HG02642 (cell line): ENCODE results near the gene ZNF280B.
"Not testable (repeated sequence)": the region's sequence is repeated elsewhere in the genome, so short reads cannot be mapped to it uniquely, and the experiment has no call there.

ENCODE experiments used
- ATAC-seq: cut with Tn5 transposase; IDR thresholded peaks from one replicate; pipeline ENCODE4 v1.9.1; 2021; ENCODE audit warnings: mild to moderate bottlenecking; ENCODE audit not compliant: unreplicated experiment, poor library complexity

ZNF280B gene

DNA sequence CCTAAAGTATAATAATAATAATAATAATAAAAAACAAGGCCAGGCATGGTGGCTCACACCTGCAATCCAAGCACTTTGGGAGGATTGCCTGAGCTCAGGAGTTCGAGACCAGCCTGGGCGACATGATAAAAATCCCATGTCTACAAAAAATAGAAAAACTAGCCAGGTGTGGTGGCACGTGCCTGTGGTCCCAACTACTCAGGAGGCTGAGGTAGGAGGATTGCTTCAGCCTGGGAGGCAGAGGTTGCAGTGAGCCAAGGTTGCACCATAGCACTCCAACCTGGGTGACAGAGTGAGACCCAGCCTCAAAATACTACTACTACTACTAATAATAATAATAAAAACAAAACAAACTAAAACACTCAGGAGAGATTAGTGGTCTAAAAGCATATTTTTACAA lies 27.1 kb upstream of the ZNF280B start:
- ATAC-seq, result no peak

DNA sequence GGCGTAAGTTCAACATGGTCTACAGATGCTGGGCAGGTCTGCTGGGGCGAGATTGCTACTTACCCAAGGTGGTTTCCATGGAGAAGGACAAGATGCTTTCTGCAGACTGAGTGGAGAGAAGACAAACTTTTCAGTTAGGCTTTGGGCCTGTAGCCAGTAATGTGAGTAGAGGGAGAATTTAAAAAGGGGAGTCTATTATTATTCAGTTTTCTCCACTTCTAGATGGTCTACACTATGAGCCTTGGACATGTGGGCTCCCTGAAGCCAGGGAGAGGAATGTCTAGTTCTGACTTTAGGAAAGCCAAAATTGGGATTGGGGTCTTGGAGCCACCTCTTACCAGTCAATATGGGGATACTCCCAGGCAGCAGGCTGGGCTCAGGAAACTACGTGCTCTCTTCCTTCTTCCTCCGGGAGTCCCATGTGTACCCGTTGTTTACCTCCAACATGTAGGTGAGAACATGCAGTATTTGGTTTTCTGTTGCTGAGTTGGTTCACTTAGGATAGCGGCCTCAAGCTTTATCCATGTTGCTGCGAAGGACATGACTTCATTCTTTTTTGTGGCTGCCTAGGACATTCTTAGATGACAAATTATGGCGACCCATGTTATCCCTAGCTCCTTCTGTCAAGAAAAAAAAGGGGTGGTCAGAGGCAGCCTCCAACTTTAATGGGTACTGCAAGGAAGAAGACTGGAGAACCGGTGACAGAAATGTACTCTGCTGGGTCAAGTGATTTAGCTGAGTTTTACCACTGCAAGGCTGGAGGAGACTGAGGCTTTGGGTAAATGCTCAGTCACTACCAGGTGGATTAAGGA lies 26.3 kb upstream of the ZNF280B start:
- ATAC-seq, result no peak

DNA sequence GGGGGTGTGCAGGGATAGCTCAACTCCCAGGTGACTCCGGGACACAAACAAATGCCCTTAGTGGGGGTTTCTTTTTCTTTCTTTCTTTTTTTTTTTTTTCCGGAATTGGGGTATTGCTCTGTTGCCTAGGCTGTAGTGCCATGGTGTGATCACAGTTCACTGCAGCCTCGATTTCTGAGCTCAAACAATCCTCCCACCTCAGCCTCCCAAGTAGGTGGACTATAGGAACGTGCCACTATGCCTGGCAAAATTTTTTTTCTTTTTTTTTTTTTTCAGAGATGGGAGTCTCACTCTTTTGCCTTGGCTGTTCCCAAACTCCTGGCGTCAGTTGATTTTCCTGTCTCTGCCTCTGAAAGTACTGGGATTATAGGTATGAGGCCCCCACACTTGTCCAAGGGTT lies 25.3 kb upstream of the ZNF280B start:
- ATAC-seq, result no peak

DNA sequence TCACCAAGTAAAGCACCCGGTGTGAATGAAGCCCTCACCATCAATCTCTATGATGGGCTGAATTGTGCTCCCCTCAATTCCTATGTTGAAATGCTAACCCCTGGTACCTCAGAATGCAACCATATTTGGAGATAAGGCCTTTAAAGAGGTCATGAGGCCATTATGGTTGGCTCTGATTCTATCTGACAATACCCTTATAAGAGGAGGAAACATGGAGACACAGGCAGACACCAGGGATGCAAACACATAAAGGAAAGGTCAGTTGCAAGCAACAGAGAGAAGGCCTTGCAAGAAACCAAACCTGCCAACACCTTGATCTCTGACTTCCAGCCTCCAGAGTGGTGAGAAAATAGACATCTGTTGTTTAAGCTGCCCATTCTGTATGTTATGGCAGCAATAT lies 24.9 kb upstream of the ZNF280B start:
- ATAC-seq, result no peak

DNA sequence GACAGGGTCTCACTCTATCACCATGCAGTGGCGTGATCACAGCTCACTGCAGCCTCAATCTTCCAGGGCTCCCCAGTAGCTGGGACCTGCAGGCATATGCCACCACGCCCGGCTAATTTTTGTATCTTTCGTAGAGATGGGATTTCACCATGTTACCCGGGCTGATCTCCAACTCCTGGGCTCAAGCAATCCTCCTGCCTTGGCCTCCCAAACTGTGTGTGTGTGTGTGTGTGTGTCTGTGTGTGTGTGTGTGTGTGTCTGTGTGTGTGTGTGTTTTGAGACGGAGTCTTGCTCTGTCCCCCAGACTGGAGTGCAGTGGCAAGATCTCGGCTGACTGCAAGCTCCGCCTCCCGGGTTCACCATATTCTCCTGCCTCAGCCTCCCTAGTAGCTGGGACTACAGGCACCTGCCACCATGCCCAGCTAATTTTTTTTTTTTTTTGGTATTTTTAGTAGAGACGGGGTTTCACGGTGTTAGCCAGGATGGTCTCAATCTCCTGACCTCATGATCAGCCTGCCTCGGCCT lies 24.1 kb upstream of the ZNF280B start:
- ATAC-seq, result not testable (repeated sequence)

DNA sequence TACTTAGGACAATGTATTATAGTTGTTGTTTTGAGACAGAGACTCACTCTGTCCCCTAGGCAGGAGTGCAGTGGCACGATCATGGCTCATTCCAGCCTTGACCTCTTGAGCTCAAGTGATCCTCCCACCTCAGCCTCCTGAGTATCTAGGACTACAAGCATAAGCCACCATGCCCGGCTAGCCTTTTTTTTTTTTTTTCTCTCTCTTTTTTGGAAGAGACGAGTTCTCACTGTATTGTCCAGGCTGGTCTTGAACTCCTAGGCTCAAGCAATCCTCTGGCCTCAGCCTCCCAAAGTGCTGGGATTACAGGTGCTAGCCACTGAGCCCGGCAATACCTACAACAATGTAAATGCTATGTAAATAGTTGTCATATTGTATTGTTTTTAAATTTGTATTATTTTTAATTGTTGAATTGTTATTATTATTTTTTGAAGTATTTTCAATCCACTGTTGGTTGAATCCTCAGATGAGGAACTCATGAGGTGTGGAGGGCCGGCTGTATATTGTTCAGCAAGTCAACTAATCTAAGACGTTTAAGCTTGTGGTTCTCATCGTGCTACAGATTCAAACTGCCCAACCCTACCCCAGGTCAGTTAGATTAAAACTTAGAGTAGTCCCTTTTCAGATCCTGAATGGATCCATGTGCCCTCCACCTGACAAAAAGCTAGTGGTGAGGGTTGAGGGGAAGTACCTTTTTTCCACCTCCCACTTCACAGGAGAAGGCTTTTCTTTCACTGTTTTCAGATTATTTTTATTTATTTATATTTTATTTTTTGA lies 23.4 kb upstream of the ZNF280B start:
- no peak for ATAC-seq

DNA sequence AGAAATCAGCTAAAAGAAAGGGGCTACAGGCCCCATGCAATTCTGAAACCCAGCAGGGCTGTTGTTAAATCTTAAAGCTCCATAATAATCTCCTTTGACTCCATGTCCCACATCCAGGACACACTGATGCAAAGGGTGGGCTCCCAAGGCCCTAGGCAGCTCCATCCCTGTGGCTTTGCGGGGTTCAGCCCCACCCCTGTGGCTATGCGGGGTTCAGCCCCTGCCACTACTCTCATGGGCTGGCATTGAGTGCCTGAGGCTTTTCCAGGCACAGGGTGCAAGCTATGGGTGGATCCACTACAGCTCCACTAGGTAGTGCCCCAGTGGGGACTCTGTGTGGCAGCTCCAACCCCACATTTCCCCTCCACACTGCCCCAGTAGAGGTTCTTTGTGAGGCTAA lies 20.2 kb upstream of the ZNF280B start:
- no peak for ATAC-seq

DNA sequence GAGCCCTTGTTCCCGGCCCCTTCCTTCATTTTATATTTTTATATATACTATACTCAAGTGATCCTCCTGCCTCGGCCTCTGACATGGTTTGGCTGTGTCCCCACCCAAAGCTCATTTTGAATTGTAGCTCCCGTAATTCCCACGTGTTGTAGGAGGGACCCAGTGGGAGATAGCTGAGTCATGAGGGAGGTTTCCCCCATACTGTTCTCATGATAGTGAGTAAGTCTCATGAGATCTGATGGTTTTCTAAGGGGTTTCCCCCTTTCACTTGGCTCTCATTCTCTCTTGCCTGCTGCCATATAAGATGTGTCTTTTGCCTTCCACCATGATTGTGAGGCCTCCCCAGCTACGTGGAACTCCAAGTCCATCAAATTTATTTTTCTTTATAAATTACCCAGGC lies 18.8 kb upstream of the ZNF280B start:
- ATAC-seq, result no peak

DNA sequence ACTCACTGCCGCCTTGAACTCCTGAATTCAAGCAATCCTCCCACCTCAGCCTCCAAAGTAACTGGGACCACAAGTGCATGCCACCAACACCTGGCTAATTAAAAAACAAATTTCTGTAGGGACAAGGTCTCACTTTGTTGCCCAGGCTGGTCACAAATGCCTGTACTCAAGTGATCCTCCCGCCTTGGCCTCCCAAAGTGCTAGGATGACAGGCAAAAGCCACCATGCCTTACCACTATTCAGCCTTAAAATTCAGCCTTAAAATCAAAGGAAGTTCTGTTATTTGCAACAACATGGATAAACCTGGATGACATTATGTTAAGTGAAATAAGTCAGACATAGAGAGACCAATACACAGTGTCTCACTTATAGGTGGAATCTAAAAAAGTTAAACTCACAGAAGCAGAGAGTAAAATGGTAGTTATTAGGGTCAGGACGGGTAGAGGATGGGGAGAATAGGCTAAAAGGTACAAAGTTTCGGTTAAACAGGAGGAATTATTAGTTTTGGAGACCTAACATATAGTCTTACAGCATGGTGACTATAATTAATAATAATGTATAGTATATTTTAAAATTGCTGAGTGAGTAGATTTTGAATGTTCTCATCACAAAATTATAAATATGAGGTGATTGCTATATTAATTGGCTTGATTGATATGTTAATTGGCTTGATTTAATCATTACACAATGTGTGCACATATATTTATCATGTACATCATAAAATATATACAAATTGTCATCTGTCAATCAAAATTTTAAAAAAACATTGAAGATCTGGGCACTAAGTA lies 17.8 kb upstream of the ZNF280B start:
- no peak for ATAC-seq

DNA sequence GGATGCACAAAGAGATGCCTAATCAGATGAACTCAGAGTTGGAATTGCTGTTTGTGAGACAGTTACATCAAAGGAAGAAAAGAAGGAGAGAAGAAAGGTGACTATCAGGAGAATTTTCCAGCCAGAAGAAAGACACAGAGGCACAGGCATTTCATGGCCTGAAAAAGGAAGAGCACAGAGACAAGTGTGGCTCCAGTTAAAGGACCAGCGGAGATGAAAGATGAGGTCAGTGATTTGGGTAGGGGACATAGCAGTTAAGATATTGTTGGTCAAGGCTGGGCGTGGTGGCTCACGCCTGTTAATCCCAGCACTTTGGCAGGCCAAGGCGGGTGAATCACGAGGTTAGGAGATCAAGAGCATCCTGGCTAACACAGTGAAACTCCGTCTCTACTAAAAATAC lies 15.0 kb upstream of the ZNF280B start:
- no peak for ATAC-seq

DNA sequence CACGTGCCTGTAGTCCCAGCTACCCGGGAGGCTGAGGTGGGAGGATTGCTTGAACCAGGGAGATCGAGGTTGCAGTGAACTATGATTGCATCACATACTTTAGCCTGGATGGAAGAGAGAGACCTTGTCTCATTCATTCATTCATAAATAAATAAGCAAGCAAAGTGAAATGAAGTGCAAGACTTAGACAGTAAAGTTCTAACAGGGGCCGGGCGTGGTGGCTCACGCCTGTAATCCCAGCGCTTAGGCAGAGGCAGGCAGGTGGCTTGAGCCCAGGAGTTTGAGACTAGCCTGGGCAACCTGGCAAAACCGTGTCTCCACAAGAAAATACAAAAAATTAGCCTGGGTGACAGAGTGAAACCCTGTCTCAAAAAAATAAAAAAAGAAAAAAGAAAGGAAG lies 13.1 kb upstream of the ZNF280B start:
- no peak for ATAC-seq

DNA sequence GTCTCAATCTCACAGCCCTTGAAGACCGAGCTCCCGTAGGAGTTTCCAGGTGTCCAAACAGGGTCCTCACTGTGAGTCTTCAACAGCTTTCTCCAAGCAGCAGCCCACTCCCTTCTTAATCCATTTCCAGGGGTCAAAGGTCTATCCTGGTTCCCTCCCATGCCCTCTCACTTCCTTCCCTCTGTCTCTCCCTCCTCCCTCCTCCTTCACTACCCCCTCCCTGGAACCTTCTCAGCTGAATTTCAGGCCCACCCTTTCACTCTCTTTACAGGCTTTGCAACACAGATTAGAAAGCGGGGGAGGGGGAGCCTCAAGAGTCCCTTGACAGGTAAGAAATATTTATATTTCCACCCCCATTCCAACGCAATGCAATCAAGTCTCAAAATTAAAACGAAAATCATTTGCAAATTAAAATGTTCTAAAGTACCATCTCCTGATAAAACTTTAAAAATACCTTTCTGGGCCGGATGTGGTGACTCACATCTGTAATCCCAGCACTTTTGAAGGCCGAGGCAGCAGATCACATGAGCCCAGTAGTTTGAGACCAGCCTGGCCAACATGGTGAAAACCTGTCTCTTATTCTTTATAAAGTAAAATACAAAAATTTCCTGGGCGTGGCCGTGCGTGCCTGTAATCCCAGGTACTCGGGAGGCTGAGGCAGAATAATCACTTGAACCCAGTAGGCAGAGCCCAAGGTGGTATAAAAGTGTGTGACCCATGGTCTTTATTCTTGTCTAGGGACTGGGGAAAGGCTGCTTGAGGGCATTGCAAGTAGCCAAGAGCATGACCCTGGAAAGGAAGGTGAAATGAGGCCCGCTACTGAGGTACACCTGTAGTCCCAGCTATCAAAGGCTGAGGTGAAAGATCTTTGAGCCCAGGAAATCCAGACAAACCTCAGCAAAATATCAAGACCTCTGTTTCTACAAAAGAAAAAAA lies 12.4 kb upstream of the ZNF280B start:
- ATAC-seq, result no peak

DNA sequence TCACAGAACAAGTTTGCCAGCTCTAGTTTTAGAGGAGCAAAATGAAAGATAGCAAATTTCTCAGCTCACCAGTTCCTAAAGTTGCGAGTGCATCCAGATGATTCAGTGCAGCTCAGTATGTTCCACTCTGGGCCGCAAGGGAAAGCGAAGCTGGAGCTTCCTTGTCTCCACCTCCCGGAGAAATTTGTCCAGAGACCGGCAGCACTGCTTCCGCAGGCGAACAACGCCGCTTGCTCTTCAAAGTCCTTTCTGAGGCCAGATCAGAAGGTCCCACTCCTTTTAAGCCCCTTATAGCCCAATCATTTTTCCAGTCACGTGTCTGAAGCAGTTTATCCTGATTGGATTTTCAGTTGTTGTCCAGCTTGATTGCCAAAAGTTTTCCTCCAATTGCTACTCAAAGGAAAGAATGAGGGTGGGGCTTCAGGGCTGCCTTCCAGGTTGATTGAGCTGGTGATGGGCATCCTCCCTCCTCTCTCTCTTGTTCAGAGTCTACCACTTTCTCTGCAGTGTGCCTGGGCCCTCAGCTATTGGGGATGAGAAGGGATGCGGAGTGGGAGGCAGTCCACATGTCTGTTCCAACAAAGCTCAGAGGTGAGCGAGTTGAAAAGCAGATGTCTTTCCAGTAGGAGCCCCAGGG lies 11.6 kb upstream of the ZNF280B start, which contains the start of gene ZNF280A:
Gene ZNF280A (minus strand): TSS at position 251 of the 637 bp plus-strand sequence. CDS start 4,640 bp downstream, outside the sequence.
- no peak for ATAC-seq

DNA sequence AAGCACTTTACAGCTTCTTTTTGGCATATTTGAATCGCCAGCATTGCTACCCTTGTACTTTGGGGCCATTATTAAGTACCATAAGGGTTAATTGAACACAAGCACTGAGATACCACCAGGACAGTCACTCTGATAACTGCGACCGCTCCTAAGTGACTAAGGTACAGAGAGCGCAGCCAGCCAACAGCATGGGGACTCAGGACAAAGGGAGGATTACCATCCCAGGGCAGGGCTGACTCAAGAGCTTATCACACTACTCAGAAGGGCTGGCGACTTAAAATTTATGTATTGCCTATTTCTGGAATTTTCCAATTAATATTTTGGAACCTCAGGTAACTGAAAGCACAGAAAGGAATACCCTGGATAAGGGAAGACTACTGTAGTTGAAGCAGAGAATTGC lies 11.0 kb upstream of the ZNF280B start:
- ATAC-seq, result no peak

DNA sequence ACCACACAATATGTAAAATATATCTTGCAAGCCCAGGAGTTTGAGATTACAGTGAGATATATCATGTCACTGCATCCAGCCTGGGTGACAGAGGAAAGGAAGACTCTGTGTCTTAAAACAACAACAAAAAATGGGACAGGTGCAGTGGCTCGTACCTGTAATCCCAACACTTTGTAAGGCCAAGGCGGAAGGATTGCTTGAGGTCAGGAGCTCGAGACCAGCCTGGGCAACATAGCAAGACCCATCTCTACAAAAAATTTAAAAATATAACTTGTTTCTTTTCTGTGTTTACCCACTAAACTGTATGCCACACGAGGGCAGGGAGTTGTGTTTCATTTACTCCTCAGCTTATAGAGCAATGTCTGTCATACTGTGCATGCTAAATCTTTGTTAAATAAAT lies 8.4 kb upstream of the ZNF280B start:
- no peak for ATAC-seq

DNA sequence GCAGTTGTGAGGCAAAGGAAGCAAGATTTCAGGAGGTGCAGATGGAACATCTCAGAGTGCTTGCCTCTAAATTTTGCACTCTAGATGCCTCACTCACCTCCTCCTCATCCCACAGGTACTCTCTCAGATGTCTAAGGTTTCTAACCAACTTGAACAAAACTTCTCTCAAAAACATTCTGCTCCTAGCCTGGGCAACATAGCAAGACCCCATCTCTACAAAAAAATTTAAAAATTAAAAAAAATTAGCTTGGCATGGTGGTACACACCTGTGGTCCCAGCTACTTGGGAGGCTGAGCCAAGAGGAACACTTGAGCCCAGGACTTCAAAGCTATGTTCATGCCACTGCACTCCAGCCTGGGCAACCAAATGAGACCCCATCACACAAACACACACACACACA lies 7.3 kb upstream of the ZNF280B start:
- ATAC-seq, result no peak

DNA sequence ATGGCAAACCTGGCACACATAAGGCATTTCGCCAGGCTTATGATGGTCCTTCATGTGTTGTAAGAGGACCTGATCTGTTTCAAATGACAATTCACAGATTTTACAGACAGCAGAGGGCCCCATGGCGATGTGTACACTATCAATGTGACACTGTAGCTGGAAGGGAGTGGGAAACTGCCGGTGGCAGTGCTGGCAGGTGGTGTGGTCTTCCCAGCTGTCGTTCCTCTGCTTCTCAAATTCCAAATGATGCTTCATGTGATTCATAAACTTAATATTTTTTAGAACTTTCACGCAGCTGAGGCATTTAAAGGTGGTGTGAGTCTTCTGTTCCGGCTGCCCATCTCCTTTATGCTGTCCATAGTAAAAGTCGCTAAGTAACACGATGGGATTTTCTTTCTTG lies 5.9 kb upstream of the ZNF280B start:
- not testable (repeated sequence) for ATAC-seq

DNA sequence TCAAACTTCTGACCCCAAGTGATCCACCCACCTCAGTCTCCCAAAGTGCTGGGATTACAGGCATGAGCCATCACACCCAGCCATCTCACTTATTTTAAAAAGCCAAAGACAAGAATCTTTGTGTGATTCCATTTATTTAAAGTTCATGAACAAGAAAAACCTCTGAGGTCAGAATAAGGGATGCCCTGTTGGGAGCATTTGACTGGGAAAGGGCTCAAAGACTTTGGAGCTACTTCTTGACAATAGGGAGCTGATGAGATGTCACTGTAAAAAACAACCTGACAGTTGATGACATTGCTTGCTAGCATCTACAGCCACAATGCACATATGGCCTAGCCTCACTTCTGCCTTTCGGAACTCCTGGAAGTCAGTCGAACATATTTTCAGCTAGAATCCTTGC lies 5.1 kb upstream of the ZNF280B start:
- ATAC-seq, result no peak

DNA sequence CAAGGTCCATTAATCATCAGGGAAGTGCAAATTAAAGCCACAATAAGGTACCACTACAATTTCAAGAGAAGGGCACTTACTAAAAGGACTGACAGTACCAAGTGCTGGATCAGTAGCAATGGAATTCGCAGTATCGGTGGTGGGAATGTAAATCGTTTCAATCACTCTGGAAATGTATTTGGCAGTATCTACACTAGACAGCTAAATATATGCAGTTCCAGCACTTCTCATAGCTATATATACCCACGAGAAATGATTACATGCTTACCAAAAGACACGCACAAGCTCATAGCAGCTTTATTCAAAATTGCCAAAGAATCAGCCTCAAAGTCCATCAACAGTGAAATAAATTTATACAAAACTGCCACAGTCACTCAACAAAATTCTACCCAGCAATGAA lies 4.4 kb upstream of the ZNF280B start:
- ATAC-seq, result no peak
